CD8-positive, alpha-beta memory T cell (primary cell): ENCODE data around the gene ICA1. TPM values are rescaled to one million over a fixed set of nuclear protein-coding genes. Genes with fewer than 3 reads are reported as not detected.

Experiments
- CTCF ChIA-PET: fragments of 350-600 bp; sonication (Branson Sonifier 250); formaldehyde crosslinking; loops from one replicate; lab custom pipeline; 2021; ENCODE audit warnings: antibody characterized with exemption; lab: Charles Lee
- POLR2A ChIA-PET: fragments of 350-600 bp; sonication (Branson Sonifier 250); formaldehyde crosslinking; loops from one replicate; lab custom pipeline; 2021; ENCODE audit warnings: antibody characterized with exemption; lab: Charles Lee
- DNase-seq, 5 donors: peaks; one replicate each; pipeline versions ENCODE4 v3.0.0 to v3.0.0-alpha.2; 2020 to 2022; ENCODE audit warnings: mixed read lengths in 1 of 5
- H3K27ac ChIP-seq: one replicate; pipeline ENCODE4 v1.7.0; 2013; ENCODE audit warnings: low read depth, mild to moderate bottlenecking, low read length, moderate library complexity
- H3K27me3 ChIP-seq: 2 replicates; pipeline ENCODE4 v1.7.0; 2013; ENCODE audit warnings: low read length, mild to moderate bottlenecking; ENCODE audit not compliant: insufficient read depth, poor library complexity, severe bottlenecking
- H3K36me3 ChIP-seq: 2 replicates; pipeline ENCODE4 v1.7.0; 2013; ENCODE audit warnings: mild to moderate bottlenecking, low read length, moderate library complexity; ENCODE audit not compliant: insufficient read depth
- H3K4me1 ChIP-seq: 2 replicates; pipeline ENCODE4 v1.7.0; 2013; ENCODE audit warnings: mild to moderate bottlenecking, low read length, moderate library complexity; ENCODE audit not compliant: insufficient read depth
- H3K4me3 ChIP-seq: 2 replicates; pipeline ENCODE4 v1.7.0; 2013; ENCODE audit warnings: mild to moderate bottlenecking, low read length
- H3K9me3 ChIP-seq: 2 replicates; pipeline ENCODE4 v1.7.0; 2013; ENCODE audit warnings: mild to moderate bottlenecking, low read length
- H3K27ac Mint-ChIP-seq, 8 donors: one replicate each; pipeline ENCODE4 v1.8.0; 2020 to 2021; ENCODE audit warnings: mixed read lengths in 8 of 8, mild to moderate bottlenecking in 6 of 8, inconsistent platforms in 3 of 8, moderate library complexity in 3 of 8
- H3K27me3 Mint-ChIP-seq, 2 donors: one replicate each; pipeline ENCODE4 v1.8.0; 2020 to 2021; ENCODE audit warnings: mixed read lengths in 2 of 2, mild to moderate bottlenecking in 1 of 2, moderate library complexity in 1 of 2
- H3K36me3 Mint-ChIP-seq, 3 donors: one replicate each; pipeline ENCODE4 v1.8.0; 2020 to 2021; ENCODE audit warnings: mixed read lengths in 3 of 3, inconsistent platforms in 1 of 3, mild to moderate bottlenecking in 1 of 3
- H3K4me1 Mint-ChIP-seq, 3 donors: one replicate each; pipeline ENCODE4 v1.8.0; 2020 to 2021; ENCODE audit warnings: mixed read lengths in 3 of 3, inconsistent platforms in 1 of 3, mild to moderate bottlenecking in 1 of 3
- H3K4me3 Mint-ChIP-seq, 7 donors: one replicate each; pipeline ENCODE4 v1.8.0; 2020 to 2021; ENCODE audit warnings: mixed read lengths in 7 of 7, mild to moderate bottlenecking in 6 of 7, moderate library complexity in 4 of 7, inconsistent platforms in 2 of 7
- H3K9me3 Mint-ChIP-seq, 5 donors: one replicate each; pipeline ENCODE4 v1.8.0; 2020 to 2022; ENCODE audit warnings: mixed read lengths in 5 of 5, mild to moderate bottlenecking in 3 of 5, moderate library complexity in 2 of 5, inconsistent platforms in 1 of 5
- polyA plus RNA-seq: library from polyadenylated mRNA; unstranded; fragments of 300-500 nt; fragmentation: Illumina TruSeq; gene quantifications from one replicate; pipeline ENCODE4 v1.2.3, GENCODE V29; 2021
- total RNA-seq, 2 experiments: library from RNA; stranded (reverse); gene quantifications; one replicate each; pipeline ENCODE4 v1.2.3, GENCODE V29; 2021

Gene ICA1
- total and polyA plus RNA-seq, 3 experiments from 2014 or later, result 0.33 to 3.3 (median 0.46) TPM

GRCh38 chr7:8141070-8141469 is 120.9 kb downstream of the ICA1 start:
- Histone ChIP-seq H3K27ac (no peak overlapping the region), H3K9me3 (no peaks in the 10 kb centered on the region), H3K27me3 (no peaks in the 10 kb centered on the region), H3K4me1 (peaks cover 11% of the 10 kb centered on the region), H3K36me3 (no peaks in the 10 kb centered on the region), H3K4me3 (no peak overlapping the region)
- Mint-ChIP-seq H3K4me1 (peaks cover 14 to 42% (median 25%) of the 10 kb centered on the region in 3 donors), H3K27me3 (no peaks in the 10 kb centered on the region), H3K9me3 (no peaks in the 10 kb centered on the region), H3K4me3 (no peak overlapping the region), H3K27ac (peak overlapping the region in 2 of 8 donors; percentile 5 to 43), H3K36me3 (peaks cover 0 to 4% (median 0%) of the 10 kb centered on the region in 3 donors)
- ChIA-PET CTCF (no interaction called here), POLR2A (interaction anchor here (0.6 kb wide), 1 partner anchor 187 kb away, joined by 3 read pairs; no protein-coding TSS in a partner anchor)
- DNase-seq, result no peak

DNA sequence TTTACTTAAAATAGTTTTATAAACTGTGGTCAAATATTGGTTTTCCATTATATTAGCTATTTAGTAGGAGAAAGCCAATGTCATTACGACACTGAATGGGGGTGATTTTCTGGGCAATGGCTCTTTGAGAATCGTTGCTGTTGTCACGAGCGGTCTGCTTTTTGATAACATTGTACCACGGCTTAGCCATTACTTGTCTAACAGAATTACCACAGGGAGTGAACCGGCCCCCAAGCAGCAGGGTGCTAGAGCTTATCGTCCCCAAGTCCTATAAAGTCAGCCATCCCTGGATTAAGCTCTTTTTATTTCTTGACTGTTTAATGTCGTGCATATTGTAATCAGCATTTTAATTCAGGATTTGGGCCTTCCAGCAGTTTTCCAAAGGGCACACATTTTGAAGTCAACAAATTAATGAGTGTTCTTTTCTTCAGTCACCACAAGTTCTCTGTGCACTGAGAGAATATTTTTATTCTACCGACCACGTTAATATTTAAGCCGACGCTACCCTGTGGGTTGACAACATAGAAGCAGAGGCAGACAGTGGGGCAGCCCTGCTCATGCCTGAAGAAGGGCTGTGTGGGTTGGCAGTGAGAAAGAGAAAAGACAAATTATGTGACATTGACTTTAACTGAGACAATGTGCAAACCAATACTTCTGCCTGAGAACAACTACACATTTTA is 125.8 kb downstream of the ICA1 start:
- H3K9me3 Mint-ChIP-seq, result no peaks in the 10 kb centered on the region
- Histone ChIP-seq H3K9me3 (no peaks in the 10 kb centered on the region), H3K4me1 (peaks cover 42% of the 10 kb centered on the region), H3K27me3 (no peaks in the 10 kb centered on the region), H3K27ac (no peak overlapping the region), H3K36me3 (no peaks in the 10 kb centered on the region), H3K4me3 (no peak overlapping the region)
- H3K4me3 Mint-ChIP-seq, result no peak overlapping the region
- CTCF ChIA-PET, result interaction anchor here (1.2 to 1.6 kb wide), 2 partner anchors 10 to 54 kb away, joined by 3 to 4 read pairs; no protein-coding TSS in a partner anchor
- H3K4me1 Mint-ChIP-seq, result peaks cover 38 to 65% (median 50%) of the 10 kb centered on the region in 3 donors
- peaks cover 0 to 4% (median 0%) of the 10 kb centered on the region in 3 donors for H3K36me3 Mint-ChIP-seq
- H3K27ac Mint-ChIP-seq, result no peak overlapping the region
- no peak for DNase-seq
- POLR2A ChIA-PET, result interaction anchor here (0.9 kb wide), 1 partner anchor 495 kb away, joined by 3 read pairs; the partner anchor contains the start of gene UMAD1
- H3K27me3 Mint-ChIP-seq, result no peaks in the 10 kb centered on the region

GRCh38 chr7:8135417-8135816 is 126.5 kb downstream of the ICA1 start:
- H3K27ac Mint-ChIP-seq, result peak overlapping the region in 2 of 8 donors; percentile 11 to 56
- no peaks in the 10 kb centered on the region for H3K36me3 ChIP-seq
- CTCF ChIA-PET, result interaction anchor here (1.2 to 1.6 kb wide), 2 partner anchors 9 to 55 kb away, joined by 3 to 4 read pairs; no protein-coding TSS in a partner anchor
- H3K36me3 Mint-ChIP-seq, result peaks cover 0 to 4% (median 0%) of the 10 kb centered on the region in 3 donors
- no peaks in the 10 kb centered on the region for H3K27me3 ChIP-seq
- no peaks in the 10 kb centered on the region for H3K9me3 ChIP-seq
- no peaks in the 10 kb centered on the region for H3K9me3 Mint-ChIP-seq
- H3K4me1 Mint-ChIP-seq, result peaks cover 46 to 69% (median 57%) of the 10 kb centered on the region in 3 donors
- POLR2A ChIA-PET, result interaction anchor here (0.9 kb wide), 1 partner anchor 495 kb away, joined by 3 read pairs; the partner anchor contains the start of gene UMAD1
- H3K4me3 Mint-ChIP-seq, result no peak overlapping the region
- H3K4me1 ChIP-seq, result peaks cover 50% of the 10 kb centered on the region
- DNase-seq, result no peak
- H3K27me3 Mint-ChIP-seq, result no peaks in the 10 kb centered on the region
- no peak overlapping the region for H3K4me3 ChIP-seq
- H3K27ac ChIP-seq, result no peak overlapping the region

DNA sequence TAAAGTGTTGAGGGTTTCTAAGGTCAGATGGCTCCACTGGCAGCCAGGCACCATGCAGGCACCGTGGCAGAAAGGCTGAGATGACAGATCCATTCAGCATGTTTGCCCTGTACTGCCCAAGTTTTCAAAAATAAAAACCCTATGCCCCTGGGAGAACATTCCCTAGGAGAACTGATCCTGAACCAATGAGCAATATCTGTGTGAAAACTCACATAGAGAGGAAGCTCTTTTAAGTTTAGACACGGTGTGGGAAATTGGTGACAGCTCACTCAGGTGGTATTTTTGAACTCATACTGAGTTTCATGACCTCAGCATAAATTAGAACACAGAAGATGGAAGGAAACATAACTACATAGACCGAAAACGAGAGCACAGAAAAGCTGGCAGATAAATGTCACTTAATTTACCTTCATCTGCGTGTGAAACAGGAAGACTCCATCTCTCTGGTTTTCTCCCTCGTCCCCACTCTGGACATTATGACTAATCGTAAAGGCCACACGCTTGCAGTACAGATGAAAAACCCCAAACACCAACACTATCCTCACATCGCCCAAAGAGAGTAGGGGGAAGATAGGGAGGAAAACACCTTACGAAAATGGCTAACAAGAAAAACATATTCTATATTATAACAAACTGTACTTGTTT is 127.8 kb downstream of the ICA1 start:
- Histone ChIP-seq H3K4me1 (peaks cover 57% of the 10 kb centered on the region), H3K27ac (peak overlapping the region; percentile 49), H3K27me3 (no peaks in the 10 kb centered on the region), H3K9me3 (no peaks in the 10 kb centered on the region), H3K4me3 (peak overlapping the region; percentile 14), H3K36me3 (no peaks in the 10 kb centered on the region)
- ChIA-PET POLR2A (interaction anchor here (0.8 to 1.4 kb wide), 3 partner anchors 9 to 167 kb away, joined by 3 to 13 read pairs (median 4); no protein-coding TSS in a partner anchor), CTCF (interaction anchor here (1.1 to 3.3 kb wide), 4 partner anchors 8 to 56 kb away, joined by 3 to 14 read pairs (median 5); no protein-coding TSS in a partner anchor)
- peaks cover 0 to 4% (median 0%) of the 10 kb centered on the region in 3 donors for H3K36me3 Mint-ChIP-seq
- no peaks in the 10 kb centered on the region for H3K27me3 Mint-ChIP-seq
- peaks cover 53 to 77% (median 69%) of the 10 kb centered on the region in 3 donors for H3K4me1 Mint-ChIP-seq
- DNase-seq, result peak in 1 of 5 donors; percentile 32
- H3K27ac Mint-ChIP-seq, result peak overlapping the region; percentile 89 to 100 (median 97)
- peak overlapping the region in 6 of 7 donors; percentile 10 to 61 (median 50) for H3K4me3 Mint-ChIP-seq
- H3K9me3 Mint-ChIP-seq, result no peaks in the 10 kb centered on the region

- Histone ChIP-seq H3K36me3 (no peaks in the 10 kb centered on the region), H3K9me3 (no peaks in the 10 kb centered on the region), H3K27me3 (no peaks in the 10 kb centered on the region), H3K4me1 (peaks cover 66% of the 10 kb centered on the region), H3K27ac (no peak overlapping the region), H3K4me3 (peak overlapping the region; percentile 41)
- Mint-ChIP-seq H3K27me3 (no peaks in the 10 kb centered on the region), H3K36me3 (peaks cover 0 to 3% (median 0%) of the 10 kb centered on the region in 3 donors), H3K4me3 (peak overlapping the region in 6 of 7 donors; percentile 38 to 80 (median 68)), H3K9me3 (no peaks in the 10 kb centered on the region), H3K4me1 (peaks cover 61 to 84% (median 78%) of the 10 kb centered on the region in 3 donors), H3K27ac (peak overlapping the region; percentile 89 to 100 (median 97))
- DNase-seq, result no peak
- POLR2A ChIA-PET, result interaction anchor here (0.7 to 1.4 kb wide), 3 partner anchors 8 to 163 kb away, joined by 4 to 13 read pairs (median 6); no protein-coding TSS in a partner anchor
- CTCF ChIA-PET, result interaction anchor here (1.1 to 3.3 kb wide), 4 partner anchors 11 to 57 kb away, joined by 3 to 14 read pairs (median 4); no protein-coding TSS in a partner anchor
Observed at GRCh38 chr7:8133188-8133848, 128.6 kb downstream of the ICA1 start.

DNA sequence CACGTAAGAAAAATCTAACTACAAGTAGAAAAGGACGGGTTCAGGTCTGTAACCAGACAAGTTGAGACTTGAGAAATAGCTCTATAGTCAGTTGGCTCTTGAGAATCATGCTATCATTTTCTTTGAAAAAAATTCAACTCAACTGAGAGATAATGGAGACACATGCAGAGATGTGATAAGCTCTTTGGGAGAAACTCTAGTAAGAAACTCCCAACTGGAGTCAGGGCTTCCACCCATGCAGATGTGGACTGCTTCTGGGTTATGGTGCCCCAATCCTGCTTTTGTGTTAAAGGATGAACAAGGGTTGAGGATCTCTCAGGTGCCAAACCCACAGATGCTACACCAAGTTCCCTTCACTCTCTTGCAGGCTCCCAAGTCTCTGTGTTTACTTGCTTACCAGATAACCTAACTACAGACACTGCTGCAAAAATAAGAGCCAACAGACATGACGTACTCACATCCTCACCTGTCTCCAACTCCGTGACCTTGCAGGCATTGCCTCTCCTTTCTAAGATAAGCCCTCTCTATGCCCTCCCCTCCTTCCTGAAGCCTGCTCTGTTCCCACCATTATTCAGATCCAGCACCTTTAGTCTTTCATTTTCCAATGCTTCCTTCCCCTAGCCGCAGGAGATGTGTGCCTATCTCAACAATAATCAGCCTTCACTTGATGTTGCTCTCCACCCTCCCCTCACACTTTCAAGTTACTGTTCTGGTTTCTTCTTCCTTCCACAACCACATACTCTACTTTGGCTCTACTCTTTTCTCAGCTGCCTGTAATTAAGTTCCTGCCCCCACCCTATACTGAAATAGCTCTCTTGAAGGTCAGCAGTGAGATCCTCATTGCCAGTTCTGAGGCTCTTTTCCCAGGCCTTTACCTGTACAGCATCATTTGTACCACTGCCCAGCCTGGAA is 130.0 kb downstream of the ICA1 start:
- Histone ChIP-seq H3K36me3 (no peaks in the 10 kb centered on the region), H3K4me3 (peak overlapping the region; percentile 41), H3K27me3 (no peaks in the 10 kb centered on the region), H3K9me3 (no peaks in the 10 kb centered on the region), H3K4me1 (peaks cover 80% of the 10 kb centered on the region), H3K27ac (peak overlapping the region; percentile 83)
- H3K36me3 Mint-ChIP-seq, result no peaks in the 10 kb centered on the region
- ChIA-PET CTCF (interaction anchor here (1.0 to 3.3 kb wide), 3 partner anchors 10 to 24 kb away, joined by 3 to 14 read pairs (median 3); no protein-coding TSS in a partner anchor), POLR2A (interaction anchor here (0.6 to 1.1 kb wide), 4 partner anchors 16 to 162 kb away, joined by 3 to 4 read pairs (median 4); no protein-coding TSS in a partner anchor)
- H3K9me3 Mint-ChIP-seq, result no peaks in the 10 kb centered on the region
- peak; percentile 26 to 77 (median 73) for DNase-seq
- peak overlapping the region; percentile 51 to 88 (median 80) for H3K4me3 Mint-ChIP-seq
- peak overlapping the region; percentile 89 to 100 (median 97) for H3K27ac Mint-ChIP-seq
- peaks cover 74 to 98% (median 92%) of the 10 kb centered on the region in 3 donors for H3K4me1 Mint-ChIP-seq
- H3K27me3 Mint-ChIP-seq, result no peaks in the 10 kb centered on the region
